GM18520 (cell line): ENCODE measurements around the gene DHCR24.
"Not testable (repeated sequence)": the region's sequence is repeated elsewhere in the genome, so short reads cannot be mapped to it uniquely, and the experiment has no call there.

Source experiments
- ATAC-seq: cut with Tn5 transposase; IDR thresholded peaks from one replicate; pipeline ENCODE4 v1.9.1; 2021; ENCODE audit not compliant: unreplicated experiment

The DHCR24 gene

DNA sequence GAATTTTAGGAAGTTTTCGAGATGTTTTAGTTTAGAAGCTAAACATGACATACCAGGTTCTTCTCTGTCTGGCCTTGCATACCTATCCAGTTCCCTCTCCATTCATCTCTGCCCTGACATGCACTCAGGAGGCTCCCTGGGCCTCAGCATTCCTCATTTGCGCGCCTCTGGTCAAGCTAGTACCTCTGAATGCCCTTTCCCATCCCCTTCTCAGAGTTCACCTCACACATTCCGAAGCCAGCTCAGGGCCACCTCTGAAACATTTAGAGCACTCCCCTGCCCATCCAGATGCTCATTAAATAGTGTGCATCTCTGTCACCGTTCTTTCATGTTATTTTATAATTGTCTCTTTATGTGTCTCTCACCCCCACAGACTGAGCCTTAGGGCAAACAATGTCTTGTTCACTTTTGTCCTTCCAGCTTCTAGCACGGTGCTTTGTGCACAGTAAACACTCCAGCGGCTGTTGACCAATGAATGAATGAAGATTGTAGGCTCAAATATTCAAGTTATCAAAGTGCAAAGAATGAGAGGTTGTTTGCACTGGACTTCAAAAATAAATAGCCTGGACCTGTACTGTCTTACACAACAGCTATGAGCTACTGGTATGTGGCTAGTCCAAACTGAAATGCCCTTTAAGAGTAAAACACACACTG is 1.2 kb upstream of the DHCR24 start:
- no peak for ATAC-seq

DNA sequence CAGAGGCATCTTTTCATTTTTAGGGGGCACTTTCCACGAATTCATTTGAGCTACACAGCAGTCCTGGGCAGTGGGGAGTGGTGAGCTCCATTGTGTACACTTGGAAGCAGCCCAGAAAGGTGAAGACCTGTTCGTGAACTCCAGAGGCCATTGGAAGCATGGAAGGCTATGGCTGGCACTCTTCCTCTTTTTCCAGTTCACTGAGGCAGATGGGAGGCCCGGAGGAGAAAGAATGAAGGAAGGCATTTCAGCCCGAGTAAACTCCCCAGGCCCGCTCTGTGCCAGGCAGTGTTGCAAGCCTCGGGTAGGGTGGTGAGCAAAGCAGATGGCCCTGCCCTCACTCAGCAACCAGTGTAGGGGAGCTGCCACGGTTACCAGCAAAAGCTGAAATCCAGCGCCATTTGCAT is 673 bp upstream of the DHCR24 start:
- ATAC-seq, result no peak

DNA sequence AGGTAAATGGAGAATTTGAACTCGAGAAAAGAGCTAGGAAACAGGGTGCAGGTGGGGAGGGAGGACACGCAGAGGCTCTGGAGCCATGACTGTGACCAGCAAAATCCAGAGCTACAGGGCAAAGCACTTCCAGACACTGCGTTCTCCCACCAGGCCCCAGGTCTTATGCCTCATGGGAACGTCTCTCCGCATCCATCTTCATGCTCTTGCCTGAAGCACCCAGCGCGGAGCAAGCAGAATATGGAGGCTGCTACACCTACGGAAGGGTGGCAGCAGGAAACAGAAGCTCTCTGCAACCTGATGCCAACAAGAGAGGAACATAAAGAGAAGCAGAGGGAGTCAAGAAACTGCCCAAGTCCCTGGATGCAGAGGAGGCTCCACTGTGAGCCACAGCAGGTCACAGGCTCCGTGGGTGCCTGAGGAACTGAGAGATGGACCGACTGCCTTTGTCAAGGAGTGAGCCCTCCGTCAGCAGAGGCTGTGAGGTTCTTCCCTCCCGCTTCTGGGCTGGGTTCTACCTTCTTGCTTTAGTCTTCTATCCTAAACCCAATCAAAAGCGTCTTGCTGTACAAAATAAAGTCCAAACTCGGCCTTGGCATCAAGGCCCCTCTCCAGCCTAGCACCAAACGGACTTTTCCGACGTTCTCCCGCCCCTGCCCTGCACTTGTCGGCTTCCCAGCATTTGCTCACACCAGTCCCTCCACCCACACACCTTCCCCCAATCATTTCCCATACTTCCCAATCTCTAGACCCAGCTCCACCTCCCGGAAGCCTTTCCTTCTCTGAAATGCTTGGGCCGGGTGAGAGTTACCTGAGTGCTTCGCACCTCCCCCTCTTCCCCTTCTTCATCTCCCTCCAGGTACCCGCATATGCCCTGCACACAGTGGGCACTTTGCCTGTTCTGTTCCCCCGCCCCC is 930 bp downstream of the DHCR24 start:
- no peak for ATAC-seq

DNA sequence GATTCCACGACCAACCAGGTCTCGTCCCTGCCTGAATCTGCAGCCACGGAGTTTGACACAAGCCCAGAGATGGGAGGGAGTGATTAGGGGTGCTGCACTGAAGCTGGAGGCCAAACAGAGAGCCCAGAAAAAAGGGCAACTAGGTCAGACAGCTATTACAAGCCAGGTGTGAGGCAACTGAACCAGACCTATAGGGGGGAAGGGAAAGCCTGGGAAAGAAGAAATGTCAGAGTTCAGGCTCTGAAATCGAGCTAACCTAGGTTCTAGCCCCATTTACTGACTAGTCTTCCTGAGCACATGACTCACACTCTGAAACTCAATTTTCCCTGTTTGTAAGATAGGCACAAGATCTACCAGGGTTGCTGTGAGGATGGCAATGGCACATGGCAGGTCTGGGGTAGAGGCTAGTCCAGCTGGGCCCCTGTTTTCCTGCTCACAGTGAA is 1.7 kb downstream of the DHCR24 start:
- no peak for ATAC-seq

DNA sequence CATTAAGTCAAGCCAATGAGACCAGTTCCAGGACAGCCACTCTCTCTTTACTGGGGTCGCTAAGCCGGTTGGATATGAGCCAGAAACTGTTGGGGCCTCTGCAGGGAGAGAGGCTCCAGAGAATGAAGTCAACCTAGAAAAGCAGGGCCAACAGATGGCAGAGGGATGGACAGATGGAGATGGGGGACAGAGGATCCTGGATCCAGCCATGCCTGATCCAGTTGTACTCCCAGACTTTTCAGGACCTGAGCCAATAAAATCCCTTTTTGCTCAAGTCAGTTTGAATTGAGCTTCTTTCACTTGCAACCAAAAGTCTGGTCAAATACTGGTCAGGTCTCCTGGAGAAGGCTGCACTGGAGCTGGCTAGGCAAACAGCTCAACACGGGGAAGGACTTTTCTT is 2.2 kb downstream of the DHCR24 start:
- ATAC-seq, result no peak

DNA sequence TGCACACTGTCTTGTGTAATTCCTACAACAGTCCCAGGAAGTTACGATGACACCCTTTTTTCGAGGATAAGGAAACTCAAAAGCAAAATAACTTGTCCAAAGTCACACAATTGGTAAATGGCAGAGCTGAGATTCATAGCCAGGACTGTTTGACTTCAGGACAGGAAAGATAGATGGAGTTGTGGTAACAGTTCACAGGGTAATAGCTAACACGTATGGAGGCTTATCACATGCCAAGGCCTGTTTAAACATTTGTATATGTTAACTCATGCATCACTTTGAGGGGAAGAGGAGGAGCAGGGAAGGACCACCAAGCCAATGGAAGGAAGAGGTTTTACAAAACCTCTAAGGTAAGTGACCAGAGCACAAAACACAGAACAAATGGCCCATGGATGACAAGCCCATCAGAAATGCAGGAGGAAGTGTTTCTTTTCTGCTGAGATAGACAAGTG is 2.8 kb downstream of the DHCR24 start:
- no peak for ATAC-seq

DNA sequence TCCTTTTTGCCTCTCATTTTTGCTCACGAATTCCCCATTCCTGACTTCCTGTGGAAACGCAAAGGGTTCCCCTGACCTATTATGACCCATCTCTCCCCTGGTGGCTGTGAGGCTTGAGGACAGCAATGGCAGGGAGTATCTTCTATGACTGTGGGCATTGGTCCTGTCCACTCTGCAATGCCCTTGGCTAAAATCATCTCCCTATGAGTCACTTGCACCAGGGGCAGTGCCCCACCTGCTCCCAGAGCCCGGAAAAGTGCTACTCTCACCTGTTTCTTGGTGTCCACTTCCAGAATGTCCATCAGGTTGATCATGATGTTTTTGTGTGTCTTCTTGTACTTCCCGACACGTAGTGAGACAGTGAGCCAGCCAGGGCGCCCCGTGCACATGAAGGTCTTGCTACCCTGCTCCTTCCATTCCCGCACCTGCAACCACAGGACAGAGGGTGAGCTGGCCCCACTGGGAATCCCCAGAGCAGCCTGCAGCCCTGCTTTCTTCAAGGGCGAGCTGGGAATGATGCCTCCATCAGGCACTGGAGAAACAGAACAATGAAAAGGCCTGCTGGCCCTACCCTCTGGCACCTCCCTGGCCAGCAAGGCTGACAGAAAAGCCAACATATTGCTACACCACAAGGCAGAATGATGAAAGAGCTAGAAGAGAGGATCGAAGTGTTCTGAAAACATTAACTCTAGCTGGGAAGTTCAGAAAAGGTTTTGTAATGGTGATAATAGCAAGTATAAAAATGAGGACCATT is 3.5 kb downstream of the DHCR24 start:
- no peak for ATAC-seq

DNA sequence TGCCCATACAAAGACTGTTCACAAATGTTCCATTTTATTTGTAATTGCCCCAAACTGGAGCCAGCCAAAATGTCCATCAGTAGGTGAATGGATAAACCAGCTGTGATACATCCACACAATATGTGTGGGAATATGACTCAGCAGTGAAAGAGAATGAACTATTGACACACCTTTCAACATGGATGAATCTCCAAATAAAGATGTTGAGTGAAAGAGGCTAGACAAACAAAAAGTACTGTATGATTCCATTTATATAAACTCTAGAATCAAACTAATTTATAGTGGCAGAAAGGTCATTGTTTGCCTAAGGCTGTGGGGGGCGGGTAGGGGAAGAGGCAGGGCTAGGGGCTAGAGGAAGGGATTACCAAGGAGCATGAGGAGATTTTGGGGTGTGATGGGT is 4.5 kb downstream of the DHCR24 start:
- ATAC-seq, result no peak

DNA sequence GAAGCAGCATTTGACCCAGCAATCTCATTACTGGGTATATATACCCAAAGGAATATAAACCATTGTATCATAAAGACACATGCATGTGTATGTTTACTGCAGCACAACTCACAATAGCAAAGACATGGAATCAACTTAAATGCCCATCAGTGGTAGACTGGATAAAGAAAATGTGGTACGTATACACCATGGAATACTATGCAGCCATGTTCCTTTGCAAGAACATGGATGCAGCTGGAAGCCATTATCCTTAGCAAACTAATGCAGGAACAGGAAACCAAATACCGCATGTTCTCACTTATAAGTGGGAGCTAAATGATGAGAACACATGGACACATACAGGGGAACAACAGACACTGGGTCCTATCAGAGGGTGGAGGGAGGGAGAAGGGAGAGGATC is 5.4 kb downstream of the DHCR24 start:
- ATAC-seq, result not testable (repeated sequence)

DNA sequence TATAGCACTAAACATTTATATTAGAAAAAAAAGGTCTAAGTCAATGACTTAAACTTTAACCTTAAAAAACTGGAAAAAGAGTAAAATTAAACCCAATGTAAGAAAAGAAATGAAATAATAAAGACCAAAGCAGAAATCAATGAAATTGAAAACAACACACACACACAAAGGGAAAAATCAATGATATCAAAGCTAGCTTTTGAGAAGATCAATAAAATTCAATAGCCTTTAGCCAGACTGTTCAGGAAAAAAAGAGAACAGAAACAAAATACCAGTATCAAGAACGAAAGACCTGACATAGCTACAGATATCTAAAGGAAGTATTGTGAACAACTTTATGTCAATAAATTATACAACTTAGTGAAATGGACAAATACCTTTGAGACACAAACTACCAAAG is 7.1 kb downstream of the DHCR24 start:
- ATAC-seq, result no peak

DNA sequence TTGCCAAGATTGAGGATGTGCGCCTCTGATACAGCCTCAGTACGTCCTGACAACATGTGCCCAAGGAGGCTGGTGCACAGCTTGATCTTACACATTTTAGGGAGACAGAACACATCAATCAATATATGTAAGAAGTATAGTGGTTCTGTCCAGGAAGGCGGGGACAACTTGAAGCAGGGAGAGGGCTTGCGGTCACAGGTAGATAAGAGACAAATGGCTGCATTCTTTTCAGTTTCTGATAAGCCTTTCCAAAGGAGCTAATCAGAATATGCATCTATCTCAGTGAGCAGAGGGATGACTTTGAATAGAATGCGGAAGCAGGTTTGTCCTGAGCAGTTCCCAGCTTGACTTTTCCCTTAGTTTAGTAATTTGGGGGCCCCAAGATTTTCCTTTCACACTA is 10.2 kb downstream of the DHCR24 start:
- no peak for ATAC-seq

DNA sequence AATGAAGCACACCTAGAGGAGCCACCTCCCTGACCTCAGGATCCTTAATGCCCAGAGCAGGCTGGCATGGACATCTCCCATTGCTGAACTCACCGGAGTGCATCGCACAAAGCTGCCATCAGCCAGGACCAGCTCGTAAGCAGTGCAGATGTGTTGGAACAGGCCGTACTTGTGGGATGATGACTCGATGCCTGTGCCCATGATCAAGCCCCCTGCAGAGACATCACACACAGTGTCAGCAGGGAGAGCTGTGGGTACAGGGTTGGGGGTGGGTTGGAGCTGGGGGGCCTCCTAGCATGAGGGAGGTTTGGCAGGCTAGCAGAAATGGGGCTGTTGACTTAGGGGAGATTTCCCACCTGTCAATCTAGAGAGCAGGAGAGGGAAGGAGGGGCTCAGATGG is 12.0 kb downstream of the DHCR24 start:
- ATAC-seq, result no peak

DNA sequence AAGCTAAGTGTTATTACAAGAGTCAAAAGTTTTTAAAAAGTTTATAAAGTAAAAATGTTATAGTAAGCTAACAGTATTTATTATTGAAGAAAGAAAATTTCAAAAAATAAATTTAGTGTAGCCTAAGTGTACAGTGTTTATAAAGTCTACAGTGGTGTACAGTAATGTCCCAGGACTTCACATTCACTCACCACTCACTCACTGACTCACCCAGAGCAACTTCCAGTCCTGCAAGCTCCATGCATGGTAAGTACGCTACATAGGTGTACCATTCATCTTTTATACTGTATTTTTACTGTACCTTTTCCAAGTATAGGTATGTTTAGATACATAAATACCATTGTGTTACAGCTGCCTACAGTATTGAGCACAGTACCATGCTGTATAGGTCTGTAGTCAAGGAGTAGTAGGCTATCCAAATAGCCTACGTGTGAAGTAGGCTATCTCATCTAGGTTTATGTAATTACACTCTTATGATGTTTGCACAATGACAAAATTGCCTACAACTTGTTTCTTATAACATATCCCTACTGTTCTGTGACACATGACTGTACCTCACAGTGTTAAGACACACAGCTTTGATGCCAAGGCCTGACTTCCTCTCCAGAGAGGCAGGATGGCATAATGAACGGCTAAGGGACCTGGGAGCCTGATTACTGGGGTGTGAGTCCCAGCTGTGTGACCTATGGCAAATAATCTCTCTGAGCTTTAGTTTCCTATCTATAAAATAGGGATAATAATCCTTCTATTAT is 12.7 kb downstream of the DHCR24 start:
- no peak for ATAC-seq

DNA sequence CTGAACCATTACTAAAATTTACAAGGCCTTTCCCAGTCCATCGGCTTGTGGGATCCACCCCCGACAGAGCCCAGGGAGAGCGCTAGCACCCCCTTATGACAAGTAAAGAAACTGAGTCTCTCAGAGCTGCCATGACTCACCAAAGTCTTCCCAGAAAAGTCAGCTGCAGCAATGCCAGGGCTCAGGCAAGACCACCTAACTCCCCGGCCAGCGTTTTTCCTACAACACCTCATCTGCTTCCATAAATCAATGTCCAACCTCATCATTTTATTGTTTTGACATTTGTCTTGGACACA is 15.0 kb downstream of the DHCR24 start:
- ATAC-seq, result no peak

DNA sequence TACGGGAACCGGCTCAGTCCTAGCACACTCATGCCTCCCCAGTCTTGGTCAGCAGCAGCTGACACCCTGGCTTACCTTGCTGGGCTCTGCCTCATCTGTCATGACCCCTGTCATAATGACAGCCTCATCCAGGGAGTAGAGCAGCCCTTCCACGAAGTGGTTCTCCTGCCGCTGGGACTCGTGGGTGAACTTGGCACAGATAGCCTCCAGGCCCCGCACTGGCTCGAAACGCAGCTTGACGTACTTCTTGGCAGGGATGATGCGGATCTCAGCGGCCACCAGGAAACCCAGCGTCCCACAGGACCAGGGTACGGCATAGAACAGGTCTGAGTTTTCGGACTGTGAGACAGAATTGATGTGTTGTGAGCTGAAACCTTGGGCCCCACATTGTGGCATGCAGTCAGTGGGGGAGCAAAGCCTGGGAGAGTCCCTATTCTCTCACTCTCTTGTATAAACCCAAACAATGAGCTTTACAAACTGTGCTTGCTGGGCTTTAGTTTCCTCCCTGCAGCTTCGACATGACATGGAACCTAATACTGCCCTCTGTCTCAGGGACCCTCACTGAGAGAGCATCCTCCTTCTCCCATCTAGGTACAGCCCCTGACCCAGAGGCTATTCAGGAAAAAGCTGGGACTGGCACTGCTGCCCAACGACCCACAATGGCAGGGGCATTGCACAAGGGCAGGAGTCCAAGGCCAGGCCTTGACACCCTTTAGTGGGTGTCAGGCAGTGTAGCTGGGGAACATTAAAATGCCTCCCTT is 15.5 kb downstream of the DHCR24 start:
- ATAC-seq, result no peak

DNA sequence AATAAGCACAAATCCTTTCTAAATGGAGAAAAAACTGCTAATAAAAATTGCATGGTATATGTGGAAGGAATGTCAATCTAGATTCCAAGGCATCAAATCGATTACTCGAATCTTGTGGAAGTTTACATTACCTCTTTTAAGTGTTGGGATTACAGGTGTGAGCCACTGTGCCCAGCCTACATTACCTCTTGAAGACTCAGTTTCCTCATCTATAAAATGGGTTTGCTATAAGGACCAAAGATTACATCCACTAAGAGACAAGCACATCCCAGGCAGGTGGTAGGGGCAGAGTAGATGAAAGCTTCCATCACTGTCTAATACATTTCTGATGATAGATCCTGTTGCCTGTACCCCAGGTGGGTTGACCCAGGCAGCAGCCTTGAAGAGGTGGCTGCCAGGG is 16.1 kb downstream of the DHCR24 start:
- no peak for ATAC-seq

DNA sequence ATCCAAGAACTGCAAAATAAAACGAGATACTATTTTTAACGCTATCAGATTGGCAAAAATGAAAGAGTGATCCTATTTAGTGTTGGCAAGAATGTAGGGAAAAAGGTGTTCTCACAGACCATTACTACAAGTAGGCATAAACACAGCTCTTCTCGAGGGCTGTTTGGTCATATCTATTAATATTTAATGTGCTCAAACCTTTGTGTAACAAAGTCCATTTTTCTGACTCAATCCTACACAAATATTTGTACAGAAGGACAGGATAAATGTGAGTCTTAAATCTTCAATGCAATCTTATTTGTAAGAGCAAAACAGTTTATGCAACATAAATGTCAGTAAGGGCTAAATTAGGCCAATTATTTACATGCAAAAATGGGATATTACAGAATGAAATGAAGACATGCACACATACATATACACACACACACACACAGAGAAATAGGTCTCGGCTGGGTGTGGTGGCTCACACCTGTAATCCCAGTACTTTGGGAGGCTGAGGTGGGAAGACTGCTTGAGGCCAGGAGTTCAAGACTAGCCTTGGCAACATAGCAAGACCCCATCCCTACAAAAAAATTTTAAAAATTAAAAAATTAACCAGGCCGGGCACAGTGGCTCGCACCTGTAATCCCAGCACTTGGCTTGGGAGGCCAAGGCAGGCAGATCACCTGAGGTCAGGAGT is 17.7 kb downstream of the DHCR24 start:
- no peak for ATAC-seq

DNA sequence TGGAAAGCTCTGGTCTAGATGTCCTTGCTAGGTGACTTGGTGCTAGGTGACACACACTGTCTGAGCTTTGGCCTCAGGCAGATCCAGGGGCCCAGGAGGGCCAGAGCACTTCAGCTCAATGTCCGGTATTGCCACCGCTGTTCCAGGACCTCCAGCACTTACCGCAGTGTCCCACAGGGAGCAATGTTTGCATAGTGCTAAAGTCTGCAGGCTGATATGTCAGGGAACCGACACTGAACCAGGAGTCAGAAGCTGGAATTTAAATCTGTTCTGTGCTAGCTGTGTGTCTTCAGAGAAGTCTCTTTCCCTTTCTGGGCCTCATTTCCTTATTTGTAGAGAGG is 19.3 kb downstream of the DHCR24 start:
- ATAC-seq, result no peak

DNA sequence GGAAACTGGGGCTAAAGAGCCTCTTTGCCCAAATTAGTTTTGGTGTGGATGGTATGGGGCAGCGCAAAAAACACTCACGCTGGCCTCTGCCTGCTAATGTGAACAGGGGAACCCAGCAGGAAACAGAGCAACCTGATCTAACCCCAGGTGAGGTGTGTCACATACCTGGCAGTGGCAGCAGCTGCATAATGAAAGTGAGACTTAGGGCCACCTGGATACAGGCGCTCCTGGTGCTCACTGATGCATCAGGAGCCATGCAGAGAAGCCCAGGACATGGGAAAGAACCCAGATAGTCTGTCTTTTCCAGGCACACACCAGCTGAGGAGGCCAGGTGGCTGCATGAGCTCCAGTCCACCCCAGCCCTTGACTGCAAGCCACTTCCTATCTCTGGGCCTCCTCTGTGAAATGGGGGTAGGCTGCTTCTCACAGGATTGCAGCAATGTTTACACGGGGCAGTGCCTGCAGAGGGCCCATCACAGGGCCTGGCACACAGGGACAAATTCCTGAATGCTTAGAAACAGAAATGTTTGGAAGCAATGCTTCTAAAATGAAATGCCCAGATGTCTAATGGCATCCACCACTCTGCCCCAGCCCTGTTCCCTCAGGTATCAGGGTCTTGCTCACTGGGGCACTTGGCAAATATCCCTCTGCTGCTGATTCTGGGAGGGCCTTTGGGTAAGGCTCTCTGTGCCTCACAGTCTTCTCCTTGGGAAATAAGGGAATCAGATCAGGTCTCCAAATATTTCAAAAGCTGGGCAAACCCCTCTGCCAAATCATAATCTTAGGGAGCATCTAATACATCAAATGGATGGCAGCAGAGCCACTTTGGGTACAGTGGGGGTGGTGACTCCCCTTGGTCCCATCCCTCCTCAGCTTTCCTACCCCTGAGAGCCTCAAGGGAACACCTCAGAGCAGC is 19.9 kb downstream of the DHCR24 start:
- ATAC-seq, result no peak
